Esophagus muscularis mucosa (tissue), 4 donors: ENCODE measurements around the gene AGPAT4. TPM values are rescaled to one million over a fixed set of nuclear protein-coding genes. Genes with fewer than 3 reads are reported as not detected.

Experiments
- DNase-seq: peaks from one replicate; pipeline ENCODE4 v3.0.0-alpha.2; 2017; ENCODE audit errors: extremely low spot score
- H3K27ac ChIP-seq, 4 donors: fragments of 200-600 bp; sonication (generic); replicated peaks in 1 of 4; 1 replicate in 3 of 4; 2 replicates in 1 of 4; pipeline ENCODE4 v1.5.1; 2016 to 2019; ENCODE audit warnings: mild to moderate bottlenecking in 1 of 4
- H3K27me3 ChIP-seq, 4 donors: fragments of 200-600 bp; sonication (generic); one replicate each; pipeline versions ENCODE4 v1.5.1 to v1.6.0; 2016 to 2019
- H3K36me3 ChIP-seq, 4 donors: fragments of 200-600 bp; sonication (generic); one replicate each; pipeline ENCODE4 v1.5.1; 2016 to 2019
- H3K4me1 ChIP-seq, 4 donors: fragments of 200-600 bp; sonication (generic); one replicate each; pipeline ENCODE4 v1.5.1; 2016 to 2019
- H3K4me3 ChIP-seq, 4 donors: fragments of 200-600 bp; sonication (generic); 1 replicate in 2 of 4; 2 replicates in 2 of 4; pipeline ENCODE4 v1.5.1; 2016 to 2019; ENCODE audit warnings: mild to moderate bottlenecking in 4 of 4, moderate library complexity in 1 of 4
- H3K9me3 ChIP-seq, 4 donors: fragments of 200-600 bp; sonication (generic); 1 replicate in 3 of 4; 2 replicates in 1 of 4; pipeline ENCODE4 v1.5.1; 2016 to 2019
- EP300 ChIP-seq: sonication (generic); formaldehyde crosslinking; IDR thresholded peaks from one replicate; pipeline ENCODE4 v1.6.1; 2017; ENCODE audit warnings: antibody characterized with exemption
- POLR2A ChIP-seq: fragments of 450-650 bp; IDR thresholded peaks from one replicate; pipeline ENCODE4 v1.6.1; 2017; ENCODE audit warnings: antibody characterized with exemption, moderate library complexity, mild to moderate bottlenecking, low read depth
- POLR2AphosphoS5 ChIP-seq, 2 donors: sonication (generic); formaldehyde crosslinking; IDR thresholded peaks; one replicate each; pipeline ENCODE4 v1.6.1; 2017; ENCODE audit warnings: antibody characterized with exemption in 2 of 2
- WGBS: methylation state at CpG from one replicate; pipeline ENCODE4 v1.1.5; 2018; 5-methylcytosine and 5-hydroxymethylcytosine counted together
- intact Hi-C: fragments of 100-400 bp; cut with DNase I; formaldehyde crosslinking; loops from one replicate; pipeline ENCODE4 v1.15.1; 2023
- total RNA-seq, 4 donors: library from RNA; depleted of rRNA; stranded (reverse); fragments of >200 nt; gene quantifications; one replicate each; pipeline versions ENCODE4 v1.1.0 to v1.2.1, GENCODE V29; 2016
- TF ChIP-seq, protein P1 (sequence below), 3 experiments: fragments of 200-600 bp in 2 of 3; fragments of 450-650 bp in 1 of 3; sonication (generic) in 2 of 3; IDR thresholded peaks; one replicate each; pipeline ENCODE4 v1.5.1; 2017 to 2019; ENCODE audit warnings: antibody characterized with exemption in 3 of 3, mild to moderate bottlenecking in 2 of 3, moderate library complexity in 1 of 3

The AGPAT4 gene
- total RNA-seq, 4 donors from 2014 or later: 7.9 to 12.6 (median 10.0) TPM

DNA sequence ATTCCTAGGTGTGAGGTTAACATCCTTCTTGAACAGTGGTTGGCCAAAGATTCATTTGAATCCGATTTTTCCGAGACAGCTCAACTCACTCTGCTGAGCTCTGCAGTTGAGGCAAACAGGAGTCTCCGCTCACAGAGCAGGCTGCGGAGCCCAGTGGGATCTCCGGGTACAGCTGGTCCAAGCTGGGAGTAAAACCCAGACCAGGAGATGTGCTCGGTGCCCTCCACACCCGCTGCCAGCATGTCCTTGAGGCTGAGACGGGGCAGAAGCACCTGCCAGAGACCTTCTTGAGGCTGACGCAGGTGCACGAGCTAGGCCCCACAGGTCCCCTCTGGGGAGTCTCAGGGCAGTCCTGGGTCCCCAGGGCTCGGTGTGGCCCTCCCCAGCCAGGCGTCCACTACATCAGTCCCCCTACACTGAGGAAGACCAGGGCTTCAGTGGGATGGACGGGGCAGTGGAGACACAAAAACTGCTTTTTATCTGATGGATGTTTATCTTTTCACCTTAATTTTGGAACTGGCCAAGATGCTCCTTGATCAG, 119.0 kb downstream of the AGPAT4 start:
- no peak for DNase-seq
- Histone ChIP-seq H3K36me3 (peaks cover 0 to 80% (median 30%) of the 10 kb centered on the region in 4 donors), H3K9me3 (no peaks in the 10 kb centered on the region), H3K4me3 (no peak overlapping the region), H3K27me3 (no peaks in the 10 kb centered on the region), H3K4me1 (no peaks in the 10 kb centered on the region), H3K27ac (no peak overlapping the region)
- intact Hi-C loops: no loop called here
- WGBS: 94% methylated on average over 12 of the region's 13 CpGs
- TF ChIP-seq, protein P1, sequence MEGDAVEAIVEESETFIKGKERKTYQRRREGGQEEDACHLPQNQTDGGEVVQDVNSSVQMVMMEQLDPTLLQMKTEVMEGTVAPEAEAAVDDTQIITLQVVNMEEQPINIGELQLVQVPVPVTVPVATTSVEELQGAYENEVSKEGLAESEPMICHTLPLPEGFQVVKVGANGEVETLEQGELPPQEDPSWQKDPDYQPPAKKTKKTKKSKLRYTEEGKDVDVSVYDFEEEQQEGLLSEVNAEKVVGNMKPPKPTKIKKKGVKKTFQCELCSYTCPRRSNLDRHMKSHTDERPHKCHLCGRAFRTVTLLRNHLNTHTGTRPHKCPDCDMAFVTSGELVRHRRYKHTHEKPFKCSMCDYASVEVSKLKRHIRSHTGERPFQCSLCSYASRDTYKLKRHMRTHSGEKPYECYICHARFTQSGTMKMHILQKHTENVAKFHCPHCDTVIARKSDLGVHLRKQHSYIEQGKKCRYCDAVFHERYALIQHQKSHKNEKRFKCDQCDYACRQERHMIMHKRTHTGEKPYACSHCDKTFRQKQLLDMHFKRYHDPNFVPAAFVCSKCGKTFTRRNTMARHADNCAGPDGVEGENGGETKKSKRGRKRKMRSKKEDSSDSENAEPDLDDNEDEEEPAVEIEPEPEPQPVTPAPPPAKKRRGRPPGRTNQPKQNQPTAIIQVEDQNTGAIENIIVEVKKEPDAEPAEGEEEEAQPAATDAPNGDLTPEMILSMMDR (IDR thresholded peaks at IDR 0.05): no peak
- TF ChIP-seq EP300 (no peak), POLR2AphosphoS5 (IDR thresholded peaks at IDR 0.05) (no peak)

DNA sequence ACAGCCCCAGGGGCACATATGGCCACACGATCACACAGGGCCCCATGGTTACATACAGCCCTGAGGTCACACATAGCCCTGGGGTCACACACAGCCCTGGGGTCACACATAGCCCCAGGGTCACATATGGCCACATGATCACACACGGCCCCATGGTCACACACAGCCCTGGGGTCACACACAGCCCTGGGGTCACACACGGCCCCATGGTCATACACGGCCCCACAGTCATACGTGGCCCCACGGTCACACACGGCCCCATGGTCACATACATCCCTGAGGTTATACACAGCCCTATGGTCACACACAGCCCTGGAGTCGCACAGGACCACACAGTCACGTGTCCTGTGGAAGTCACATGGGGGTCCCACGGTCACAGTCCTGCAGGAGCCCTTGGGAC, 120.1 kb downstream of the AGPAT4 start:
- intact Hi-C loops: no loop called here

DNA sequence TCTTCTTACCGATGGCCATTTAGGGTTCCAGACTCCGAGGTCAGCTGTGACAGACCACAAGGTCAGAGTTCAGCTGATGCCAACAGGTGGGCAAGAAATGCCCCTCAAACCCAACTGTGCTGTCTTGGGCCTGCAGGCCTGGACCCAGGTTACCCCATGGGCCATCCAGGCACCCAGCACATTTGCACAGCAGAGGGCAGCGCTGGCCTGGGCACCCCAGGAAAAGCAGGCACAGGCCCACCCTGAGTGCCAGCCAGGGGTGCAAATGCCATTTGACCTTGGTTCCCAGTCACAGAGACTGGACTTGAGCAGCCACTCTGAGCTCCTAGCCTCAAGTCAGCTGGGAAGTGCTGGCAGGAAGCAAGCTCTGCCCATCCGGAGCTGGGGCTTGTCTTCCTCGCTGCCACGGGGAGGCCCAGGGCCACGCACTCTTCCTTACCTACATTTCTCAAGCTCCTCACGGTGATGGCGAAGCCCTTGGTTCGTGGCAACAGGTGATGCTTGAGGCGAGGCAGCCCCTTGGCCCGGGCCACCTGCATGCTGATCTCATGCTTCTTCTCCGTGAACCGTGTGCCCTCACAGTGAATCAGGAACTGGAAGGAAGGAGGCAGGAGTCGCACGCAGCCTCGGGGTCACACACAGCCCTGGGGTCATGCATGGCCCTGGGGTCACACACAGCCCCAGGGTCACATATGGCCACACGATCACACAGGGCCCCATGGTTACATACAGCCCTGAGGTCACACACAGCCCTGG, 120.8 kb downstream of the AGPAT4 start:
- peaks cover 0 to 76% (median 25%) of the 10 kb centered on the region in 4 donors for H3K36me3 ChIP-seq
- intact Hi-C loops: no loop called here
- TF ChIP-seq POLR2A: no peak
- TF ChIP-seq, protein P1 (IDR thresholded peaks at IDR 0.05): peak; percentile 26 to 48 (median 31)
- no peaks in the 10 kb centered on the region for H3K27me3 ChIP-seq
- no peaks in the 10 kb centered on the region for H3K4me1 ChIP-seq
- no peak overlapping the region for H3K27ac ChIP-seq
- H3K4me3 ChIP-seq: no peak overlapping the region
- DNase-seq: no peak
- H3K9me3 ChIP-seq: no peaks in the 10 kb centered on the region
- 94% methylated on average over 16 of the region's 18 CpGs for WGBS

More for the DNA sequence above, 120.1 kb downstream of the AGPAT4 start:
- H3K27me3 ChIP-seq: no peaks in the 10 kb centered on the region
- H3K4me3 ChIP-seq: no peak overlapping the region
- H3K36me3 ChIP-seq: peaks cover 0 to 76% (median 25%) of the 10 kb centered on the region in 4 donors
- no peaks in the 10 kb centered on the region for H3K9me3 ChIP-seq
- H3K27ac ChIP-seq: no peak overlapping the region
- no peak for TF ChIP-seq POLR2A
- no peak for TF ChIP-seq POLR2AphosphoS5 (IDR thresholded peaks at IDR 0.05)
- no peak for TF ChIP-seq EP300
- TF ChIP-seq, protein P1 (IDR thresholded peaks at IDR 0.05): no peak
- H3K4me1 ChIP-seq: no peaks in the 10 kb centered on the region
- 90% methylated on average over 4 of the region's 10 CpGs for WGBS
- DNase-seq: no peak

DNA sequence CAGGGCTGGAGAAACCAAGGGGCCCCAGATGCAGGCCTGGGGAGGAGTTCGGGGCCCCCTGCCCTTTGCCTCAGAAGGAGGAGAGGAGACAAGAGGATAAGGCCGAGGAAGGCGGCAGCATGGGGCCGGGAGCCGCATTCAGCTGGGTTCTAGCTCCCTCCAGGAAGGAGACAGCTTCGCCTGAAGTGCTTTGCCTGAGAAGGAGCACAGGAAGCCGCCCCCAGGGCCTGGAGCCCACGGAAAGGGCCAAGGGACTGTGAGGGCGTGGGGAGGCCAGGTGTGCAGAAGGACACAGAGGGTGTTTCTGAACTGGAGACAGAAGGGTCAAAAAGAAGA, 121.4 kb downstream of the AGPAT4 start:
- Histone ChIP-seq H3K27me3 (no peaks in the 10 kb centered on the region), H3K9me3 (no peaks in the 10 kb centered on the region), H3K4me1 (no peaks in the 10 kb centered on the region), H3K4me3 (no peak overlapping the region), H3K27ac (no peak overlapping the region), H3K36me3 (peaks cover 0 to 82% (median 27%) of the 10 kb centered on the region in 4 donors)
- 86% methylated on average over 9 of the region's 9 CpGs for WGBS
- TF ChIP-seq EP300 (no peak), POLR2A (no peak), POLR2AphosphoS5 (IDR thresholded peaks at IDR 0.05) (no peak)
- TF ChIP-seq, protein P1 (IDR thresholded peaks at IDR 0.05): no peak
- intact Hi-C loops: no loop called here
- DNase-seq: no peak
